Lower lobe of right lung (tissue), 2 donors: ENCODE data around the gene TTC23. TPM values are rescaled to one million over a fixed set of nuclear protein-coding genes. Genes with fewer than 3 reads are reported as not detected.

Experiments used
- ATAC-seq, 2 donors: fragments of 200-7000 bp; cut with Tn5 transposase; one replicate each; pipeline ENCODE4 v1.9.1; 2020 to 2022; ENCODE audit warnings: mild to moderate bottlenecking in 2 of 2, moderate library complexity in 2 of 2
- DNase-seq: peaks from one replicate; pipeline ENCODE4 v3.0.0-alpha.2; 2020
- H3K27ac ChIP-seq: fragments of 200-600 bp; one replicate; pipeline ENCODE4 v1.8.0; 2022
- H3K27me3 ChIP-seq: fragments of 200-600 bp; one replicate; pipeline ENCODE4 v1.8.0; 2022; ENCODE audit warnings: low read depth
- H3K36me3 ChIP-seq: fragments of 200-600 bp; one replicate; pipeline ENCODE4 v1.8.0; 2022; ENCODE audit warnings: mild to moderate bottlenecking
- H3K4me1 ChIP-seq: fragments of 200-600 bp; one replicate; pipeline ENCODE4 v1.8.0; 2022
- H3K4me3 ChIP-seq: fragments of 200-600 bp; one replicate; pipeline ENCODE4 v1.8.0; 2022; ENCODE audit warnings: mild to moderate bottlenecking
- H3K9me3 ChIP-seq: fragments of 200-600 bp; one replicate; pipeline ENCODE4 v1.8.0; 2022
- CTCF ChIP-seq: fragments of 200-600 bp; IDR thresholded peaks from one replicate; pipeline ENCODE4 v1.8.0; 2022; ENCODE audit warnings: antibody characterized with exemption, mild to moderate bottlenecking
- intact Hi-C: fragments of 100-400 bp; cut with DNase I; formaldehyde crosslinking; loops from one replicate; pipeline ENCODE4 v1.11.0; 2022
- total RNA-seq: library from RNA; stranded (reverse); fragmentation: NEBNext Ultra II Directional; extraction: Animal tissue kit (Norgen Biotek cat#: 25700); gene quantifications from one replicate; pipeline ENCODE4 v1.2.1, GENCODE V29; 2021
- donor health status: DM: no; HTN: yes; CAD: no; lungs with severe emphysema.

The TTC23 gene
- total RNA-seq, 1 donor from 2014 or later = 16.4 TPM

- no peak for DNase-seq
- H3K4me3 ChIP-seq = no peak overlapping the region
- no peak for TF ChIP-seq CTCF
- no peak overlapping the region for H3K27ac ChIP-seq
- H3K9me3 ChIP-seq = no peaks in the 10 kb centered on the region
- intact Hi-C loops = no loop called here
- H3K4me1 ChIP-seq = no peaks in the 10 kb centered on the region
- H3K27me3 ChIP-seq = no peaks in the 10 kb centered on the region
- peaks cover 7% of the 10 kb centered on the region for H3K36me3 ChIP-seq
- no peak for ATAC-seq
Measured at GRCh38 chr15:99264125-99264524, 14.7 kb upstream of the TTC23 start.

GRCh38 chr15:99257107-99257750 lies 7.8 kb upstream of the TTC23 start:
- peaks cover 14% of the 10 kb centered on the region for H3K36me3 ChIP-seq
- no peak for TF ChIP-seq CTCF
- no peak overlapping the region for H3K27ac ChIP-seq
- no peaks in the 10 kb centered on the region for H3K27me3 ChIP-seq
- H3K4me1 ChIP-seq = peaks cover 6% of the 10 kb centered on the region
- intact Hi-C loops = no loop called here
- ATAC-seq = no peak
- H3K4me3 ChIP-seq = no peak overlapping the region
- DNase-seq = no peak
- H3K9me3 ChIP-seq = no peaks in the 10 kb centered on the region

- no peak for TF ChIP-seq CTCF
- no peaks in the 10 kb centered on the region for H3K9me3 ChIP-seq
- H3K36me3 ChIP-seq = peaks cover 7% of the 10 kb centered on the region
- H3K27me3 ChIP-seq = no peaks in the 10 kb centered on the region
- H3K4me3 ChIP-seq = no peak overlapping the region
- ATAC-seq (no peak), DNase-seq (no peak)
- intact Hi-C loops = no loop called here
- peaks cover 15% of the 10 kb centered on the region for H3K4me1 ChIP-seq
- no peak overlapping the region for H3K27ac ChIP-seq
Measured at GRCh38 chr15:99253381-99254090, 4.2 kb upstream of the TTC23 start.

- H3K4me1 ChIP-seq = peaks cover 22% of the 10 kb centered on the region
- no peak for TF ChIP-seq CTCF
- intact Hi-C loops = no loop called here
- H3K36me3 ChIP-seq = peaks cover 7% of the 10 kb centered on the region
- H3K27ac ChIP-seq = no peak overlapping the region
- H3K9me3 ChIP-seq = no peaks in the 10 kb centered on the region
- no peak for DNase-seq
- ATAC-seq = no peak
- no peaks in the 10 kb centered on the region for H3K27me3 ChIP-seq
- peak overlapping the region; percentile 82 for H3K4me3 ChIP-seq
Measured at GRCh38 chr15:99252326-99252725, 2.9 kb upstream of the TTC23 start.

- DNase-seq (peak; percentile 98), ATAC-seq (peak; percentile 98 to 99)
- H3K4me3 ChIP-seq = peak within 1 kb of the TSS; percentile 82
- intact Hi-C loops = no loop called here
- no peaks in the 10 kb centered on the region for H3K9me3 ChIP-seq
- H3K36me3 ChIP-seq = peaks cover 4% of the 10 kb centered on the region
- no peaks in the 10 kb centered on the region for H3K27me3 ChIP-seq
- peak within 1 kb of the TSS; percentile 87 for H3K27ac ChIP-seq
- peaks cover 22% of the 10 kb centered on the region for H3K4me1 ChIP-seq
- no peak for TF ChIP-seq CTCF
Measured at GRCh38 chr15:99250857-99251841, 1.8 kb upstream of the TTC23 start, which contains the start of gene LRRC28. Gene LRRC28 (plus strand): TSS chr15:99251481. CDS start chr15:99255958, 4,477 bp downstream.
